ENCODE measurements around the gene ITPK1. TPM values are rescaled to one million over a fixed set of nuclear protein-coding genes. Genes with fewer than 3 reads are reported as not detected.

ITPK1 gene
- total RNA-seq, 1 donor from 2014 or later: 112 TPM

DNA sequence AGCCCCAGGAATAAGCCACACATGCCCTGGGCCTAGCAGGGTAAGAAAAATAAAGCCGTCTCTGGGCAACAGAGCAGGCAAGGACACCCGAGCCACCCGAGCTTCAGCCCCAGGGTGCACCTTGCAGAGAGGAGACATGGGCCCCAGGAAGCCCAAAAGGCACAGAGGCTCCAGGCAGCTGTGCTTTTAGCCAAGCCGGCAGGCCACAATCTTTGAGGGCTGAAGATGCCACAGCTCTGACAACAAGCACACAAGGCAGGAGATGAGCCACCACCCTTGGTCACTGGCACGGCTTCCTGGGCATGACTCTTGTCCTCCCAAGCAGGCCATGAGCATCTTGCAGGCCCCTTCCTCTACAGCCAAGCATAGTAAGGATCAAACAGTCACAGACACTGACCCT, 86.3 kb downstream of the ITPK1 start:
- Histone ChIP-seq H3K27me3 (ENCODE audit: low read depth) (no peaks in the 10 kb centered on the region), H3K27ac (replicated peaks) (peak overlapping the region; percentile 62), H3K9me3 (replicated peaks) (no peaks in the 10 kb centered on the region), H3K4me3 (no peak overlapping the region), H3K4me1 (peaks cover 64% of the 10 kb centered on the region), H3K36me3 (no peaks in the 10 kb centered on the region)
- intact Hi-C loops (cut with micrococcal nuclease): no loop called here
- TF ChIP-seq, protein P1, sequence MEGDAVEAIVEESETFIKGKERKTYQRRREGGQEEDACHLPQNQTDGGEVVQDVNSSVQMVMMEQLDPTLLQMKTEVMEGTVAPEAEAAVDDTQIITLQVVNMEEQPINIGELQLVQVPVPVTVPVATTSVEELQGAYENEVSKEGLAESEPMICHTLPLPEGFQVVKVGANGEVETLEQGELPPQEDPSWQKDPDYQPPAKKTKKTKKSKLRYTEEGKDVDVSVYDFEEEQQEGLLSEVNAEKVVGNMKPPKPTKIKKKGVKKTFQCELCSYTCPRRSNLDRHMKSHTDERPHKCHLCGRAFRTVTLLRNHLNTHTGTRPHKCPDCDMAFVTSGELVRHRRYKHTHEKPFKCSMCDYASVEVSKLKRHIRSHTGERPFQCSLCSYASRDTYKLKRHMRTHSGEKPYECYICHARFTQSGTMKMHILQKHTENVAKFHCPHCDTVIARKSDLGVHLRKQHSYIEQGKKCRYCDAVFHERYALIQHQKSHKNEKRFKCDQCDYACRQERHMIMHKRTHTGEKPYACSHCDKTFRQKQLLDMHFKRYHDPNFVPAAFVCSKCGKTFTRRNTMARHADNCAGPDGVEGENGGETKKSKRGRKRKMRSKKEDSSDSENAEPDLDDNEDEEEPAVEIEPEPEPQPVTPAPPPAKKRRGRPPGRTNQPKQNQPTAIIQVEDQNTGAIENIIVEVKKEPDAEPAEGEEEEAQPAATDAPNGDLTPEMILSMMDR (IDR thresholded peaks at IDR 0.05; ENCODE audit: borderline replicate concordance): no peak
- no peak for DNase-seq

DNA sequence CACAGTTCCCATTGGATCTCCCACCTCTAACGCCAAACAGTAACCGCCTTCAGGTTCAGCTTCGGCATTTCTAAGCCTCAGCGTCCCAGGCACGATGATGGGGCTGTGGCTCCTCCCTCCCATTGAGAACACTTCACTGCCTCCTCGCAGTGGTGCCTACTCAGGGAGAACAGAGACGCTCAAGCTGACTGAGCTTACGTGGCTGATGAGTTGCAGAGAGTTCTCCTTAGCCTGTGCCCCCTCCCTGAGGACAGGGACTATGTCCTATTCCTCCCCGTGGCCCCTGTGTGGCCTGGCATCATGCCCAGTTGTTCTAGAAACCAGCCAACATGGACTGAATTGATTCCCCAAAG, 87.0 kb downstream of the ITPK1 start:
- TF ChIP-seq, protein P1 (IDR thresholded peaks at IDR 0.05; ENCODE audit: borderline replicate concordance): no peak
- DNase-seq: no peak
- H3K4me1 ChIP-seq: peaks cover 62% of the 10 kb centered on the region
- no peaks in the 10 kb centered on the region for H3K9me3 ChIP-seq (replicated peaks)
- no peaks in the 10 kb centered on the region for H3K36me3 ChIP-seq
- H3K27me3 ChIP-seq (ENCODE audit: low read depth): no peaks in the 10 kb centered on the region
- H3K27ac ChIP-seq (replicated peaks): peak overlapping the region; percentile 62
- H3K4me3 ChIP-seq: no peak overlapping the region
- intact Hi-C loops (cut with micrococcal nuclease): no loop called here

- no peak for DNase-seq
- H3K9me3 ChIP-seq (replicated peaks): no peaks in the 10 kb centered on the region
- peak overlapping the region; percentile 62 for H3K27ac ChIP-seq (replicated peaks)
- H3K4me1 ChIP-seq: peaks cover 60% of the 10 kb centered on the region
- intact Hi-C loops (cut with micrococcal nuclease): no loop called here
- TF ChIP-seq, protein P1 (IDR thresholded peaks at IDR 0.05; ENCODE audit: borderline replicate concordance): no peak
- no peaks in the 10 kb centered on the region for H3K36me3 ChIP-seq
- no peak overlapping the region for H3K4me3 ChIP-seq
- no peaks in the 10 kb centered on the region for H3K27me3 ChIP-seq (ENCODE audit: low read depth)
Observed at GRCh38 chr14:93027810-93028723, 87.7 kb downstream of the ITPK1 start.

GRCh38 chr14:93026339-93026738, 89.4 kb downstream of the ITPK1 start:
- H3K36me3 ChIP-seq: no peaks in the 10 kb centered on the region
- DNase-seq: no peak
- TF ChIP-seq, protein P1 (IDR thresholded peaks at IDR 0.05; ENCODE audit: borderline replicate concordance): no peak
- H3K27ac ChIP-seq (replicated peaks): no peak overlapping the region
- H3K9me3 ChIP-seq (replicated peaks): no peaks in the 10 kb centered on the region
- intact Hi-C loops (cut with micrococcal nuclease): no loop called here
- H3K27me3 ChIP-seq (ENCODE audit: low read depth): no peaks in the 10 kb centered on the region
- peaks cover 43% of the 10 kb centered on the region for H3K4me1 ChIP-seq
- H3K4me3 ChIP-seq: no peak overlapping the region

GRCh38 chr14:93025055-93025454, 90.7 kb downstream of the ITPK1 start:
- TF ChIP-seq, protein P1 (IDR thresholded peaks at IDR 0.05; ENCODE audit: borderline replicate concordance): no peak
- H3K4me3 ChIP-seq: no peak overlapping the region
- DNase-seq: no peak
- no peaks in the 10 kb centered on the region for H3K36me3 ChIP-seq
- H3K27me3 ChIP-seq (ENCODE audit: low read depth): no peaks in the 10 kb centered on the region
- no peaks in the 10 kb centered on the region for H3K9me3 ChIP-seq (replicated peaks)
- no peak overlapping the region for H3K27ac ChIP-seq (replicated peaks)
- H3K4me1 ChIP-seq: peaks cover 48% of the 10 kb centered on the region
- intact Hi-C loops (cut with micrococcal nuclease): no loop called here
